ENCODE data around the gene PIWIL4.

PIWIL4 gene

DNA sequence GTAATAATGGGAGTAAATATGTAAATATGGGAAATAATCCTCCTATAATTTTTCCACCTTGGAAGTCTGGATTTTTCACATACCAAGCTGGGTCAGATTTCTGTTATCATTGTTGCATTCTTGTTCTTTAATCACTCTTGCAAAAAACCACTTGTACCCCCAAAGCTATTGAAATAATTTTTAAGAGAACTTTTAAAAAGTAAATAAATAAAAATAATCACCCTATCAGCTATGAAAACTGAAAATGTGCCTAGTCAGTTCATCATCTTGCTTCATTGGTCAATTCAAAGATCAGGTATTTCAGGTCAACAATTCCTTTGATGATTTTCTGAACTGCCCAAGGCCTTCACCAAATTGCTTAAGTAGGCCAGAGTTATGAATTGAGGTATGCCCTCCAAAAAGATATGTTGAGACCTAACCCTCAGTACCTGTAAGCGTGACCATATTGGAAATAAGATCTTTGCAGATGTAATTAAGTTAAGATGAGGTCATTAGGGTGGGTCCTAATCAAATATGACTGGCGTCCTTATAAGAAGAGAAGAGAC lies 95.8 kb downstream of the PIWIL4 start:
- DNase-seq (ENCODE audit: low spot score): no peak

GRCh38 chr11:94664346-94664745 lies 97.2 kb downstream of the PIWIL4 start:
- DNase-seq (ENCODE audit: low spot score): no peak

GRCh38 chr11:94665116-94665659 lies 98.0 kb downstream of the PIWIL4 start:
- no peak for DNase-seq (ENCODE audit: low spot score)

GRCh38 chr11:94666792-94667721 lies 99.9 kb downstream of the PIWIL4 start:
- DNase-seq (ENCODE audit: low spot score): no peak

DNA sequence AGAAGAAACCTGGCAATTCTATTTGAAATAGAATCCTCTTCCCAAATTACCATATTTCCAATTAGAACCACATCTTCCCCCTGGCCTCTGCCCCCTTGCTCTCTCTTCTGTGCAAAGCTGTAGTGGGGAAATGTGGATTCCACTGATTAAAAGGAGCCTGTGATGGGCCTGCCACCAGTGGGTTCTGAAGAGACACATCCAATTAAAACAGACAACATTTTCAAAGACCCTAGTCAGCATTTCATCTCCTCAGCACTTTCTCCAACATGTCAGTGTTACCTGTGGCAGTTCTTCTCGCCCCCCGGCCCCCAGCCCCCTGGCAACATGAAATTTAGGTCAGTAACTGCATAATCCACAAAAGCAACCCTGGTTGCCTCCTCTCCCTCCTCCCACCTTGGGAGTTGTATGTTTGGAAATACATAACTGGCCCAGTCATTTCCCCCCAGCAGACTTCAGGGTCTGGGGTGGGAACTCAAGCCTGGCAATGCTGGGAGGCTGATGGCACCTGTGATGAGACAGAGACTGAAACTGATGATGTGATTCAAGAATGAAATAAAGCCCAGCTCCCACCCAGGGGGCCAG lies 101.1 kb downstream of the PIWIL4 start:
- DNase-seq (ENCODE audit: low spot score): no peak

DNA sequence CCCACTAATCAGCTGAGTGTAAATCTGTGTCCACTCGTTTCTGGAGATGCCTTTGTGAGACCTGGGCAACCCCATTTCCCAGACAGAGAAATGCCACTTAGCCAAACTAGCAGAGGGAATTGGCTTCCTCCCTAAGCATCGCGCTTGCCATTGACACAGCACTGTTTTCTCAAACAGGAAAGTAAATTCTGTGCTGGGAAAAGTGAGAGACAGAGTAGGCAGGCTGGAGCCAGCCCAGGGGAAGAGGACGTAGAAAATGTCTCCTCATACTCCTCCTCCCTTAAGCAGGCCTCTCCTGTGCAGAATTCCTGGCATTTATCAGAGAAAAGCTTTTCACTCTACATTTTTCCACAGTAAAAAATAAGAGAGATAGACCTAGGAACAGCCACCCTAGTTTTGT lies 101.9 kb downstream of the PIWIL4 start:
- DNase-seq (ENCODE audit: low spot score): no peak
